ENCODE measurements around the gene SLC25A47.
"Not testable (repeated sequence)": the region's sequence is repeated elsewhere in the genome, so short reads cannot be mapped to it uniquely, and the experiment has no call there.

Gene SLC25A47, protein sequence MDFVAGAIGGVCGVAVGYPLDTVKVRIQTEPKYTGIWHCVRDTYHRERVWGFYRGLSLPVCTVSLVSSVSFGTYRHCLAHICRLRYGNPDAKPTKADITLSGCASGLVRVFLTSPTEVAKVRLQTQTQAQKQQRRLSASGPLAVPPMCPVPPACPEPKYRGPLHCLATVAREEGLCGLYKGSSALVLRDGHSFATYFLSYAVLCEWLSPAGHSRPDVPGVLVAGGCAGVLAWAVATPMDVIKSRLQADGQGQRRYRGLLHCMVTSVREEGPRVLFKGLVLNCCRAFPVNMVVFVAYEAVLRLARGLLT

DNA sequence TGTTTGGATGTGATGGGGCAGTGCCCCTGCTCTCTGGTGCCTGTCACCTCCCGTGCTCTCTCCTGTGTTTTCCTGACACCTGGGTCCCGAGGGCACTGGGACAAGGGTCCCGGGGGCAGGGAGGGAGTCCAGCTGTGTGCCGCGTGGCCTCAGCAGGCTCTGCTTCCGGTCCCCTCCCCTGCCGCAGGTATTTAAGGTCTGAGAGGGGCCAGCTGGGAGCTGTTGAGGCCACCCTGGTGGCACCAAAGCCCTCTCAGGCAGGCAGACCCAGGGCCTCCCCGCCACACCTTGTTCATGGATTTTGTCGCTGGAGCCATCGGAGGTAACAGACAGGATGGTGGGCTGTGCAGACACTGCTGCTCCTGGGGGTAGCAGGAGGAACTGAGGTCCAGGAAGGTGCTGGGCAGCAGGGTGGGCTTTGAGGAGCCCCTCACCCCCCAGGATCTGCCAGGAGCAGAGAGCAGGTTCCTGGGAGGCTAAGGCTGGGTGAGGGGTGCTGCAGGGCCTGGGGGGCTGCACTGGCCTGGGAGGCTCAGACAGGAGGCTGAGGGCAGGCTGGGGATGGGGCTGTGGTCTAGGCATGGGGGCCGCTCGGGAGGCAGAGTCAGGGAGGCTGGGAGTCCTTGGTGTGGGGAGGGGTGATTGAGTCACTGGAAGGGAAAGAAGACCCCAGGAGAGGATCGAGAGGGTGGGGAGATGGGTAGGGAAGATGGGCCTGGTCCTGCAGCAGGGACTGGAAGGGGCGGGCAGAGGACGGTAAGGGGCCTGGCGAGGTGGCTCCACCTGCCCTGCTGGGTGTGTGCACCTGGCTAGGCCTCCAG, at the start of gene SLC25A47:
TSS of gene SLC25A47 (plus strand) at position 219 of the 821 bp plus-strand sequence. CDS start at position 295, 76 bp downstream.
- no peak for DNase-seq

DNA sequence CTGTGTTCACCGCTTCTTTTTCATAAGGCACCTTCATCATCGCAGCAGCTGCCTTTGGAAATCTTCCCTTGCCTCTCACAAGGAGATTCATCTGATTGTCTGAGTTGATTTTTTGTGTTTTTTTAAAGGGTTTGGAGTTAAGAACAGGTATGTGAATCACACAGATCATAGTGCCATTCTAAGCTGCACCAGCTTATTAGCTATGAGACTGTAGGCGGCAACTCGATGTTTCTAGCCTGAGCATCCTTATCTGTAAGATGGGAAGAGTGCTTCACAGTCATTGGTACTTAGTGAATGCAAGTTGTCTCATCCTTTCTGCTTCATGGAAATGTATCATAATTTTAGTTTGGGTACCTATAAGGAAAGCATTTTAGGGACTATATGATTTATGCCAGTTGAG, 48.9 kb upstream of the SLC25A47 start:
- DNase-seq: no peak

DNA sequence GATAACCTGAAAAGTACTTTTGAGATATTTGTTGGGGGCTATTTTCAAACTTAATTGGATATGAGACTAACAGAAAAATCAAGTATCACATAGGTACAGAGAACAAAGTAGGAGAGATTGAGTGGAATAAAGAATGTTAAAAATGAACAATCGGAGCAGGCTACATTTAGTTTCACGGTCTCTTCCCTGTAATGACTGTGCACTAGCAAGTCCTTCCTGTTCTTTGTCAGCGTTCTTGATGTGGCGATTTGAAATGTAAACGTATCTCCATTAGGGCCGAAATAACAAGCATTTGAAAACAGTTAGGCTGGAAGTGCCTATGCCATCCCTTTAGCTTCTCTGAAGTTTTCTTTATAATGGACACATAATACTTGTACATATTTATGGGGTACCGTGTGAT, 47.9 kb upstream of the SLC25A47 start:
- no peak for DNase-seq

DNA sequence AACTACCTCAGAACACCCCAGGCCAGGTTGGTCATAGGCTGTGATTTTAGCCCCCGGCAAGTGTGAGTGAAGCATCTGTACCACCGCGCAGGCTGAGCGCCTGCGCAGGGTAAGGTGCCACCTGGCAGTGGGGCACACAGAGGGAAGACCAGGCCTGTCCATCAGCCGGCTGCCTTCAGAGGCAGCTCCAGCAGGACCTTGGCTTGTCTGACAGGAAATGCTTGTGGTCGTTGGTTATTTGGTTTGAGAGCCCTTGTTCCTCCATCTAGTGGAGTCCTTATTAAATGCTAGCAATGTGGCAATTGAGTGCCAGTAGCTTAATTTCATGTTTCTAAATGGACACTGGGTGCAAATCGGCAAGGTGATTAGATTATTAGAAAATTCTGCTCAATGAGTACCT, 44.4 kb upstream of the SLC25A47 start:
- peak; percentile 38 for DNase-seq

DNA sequence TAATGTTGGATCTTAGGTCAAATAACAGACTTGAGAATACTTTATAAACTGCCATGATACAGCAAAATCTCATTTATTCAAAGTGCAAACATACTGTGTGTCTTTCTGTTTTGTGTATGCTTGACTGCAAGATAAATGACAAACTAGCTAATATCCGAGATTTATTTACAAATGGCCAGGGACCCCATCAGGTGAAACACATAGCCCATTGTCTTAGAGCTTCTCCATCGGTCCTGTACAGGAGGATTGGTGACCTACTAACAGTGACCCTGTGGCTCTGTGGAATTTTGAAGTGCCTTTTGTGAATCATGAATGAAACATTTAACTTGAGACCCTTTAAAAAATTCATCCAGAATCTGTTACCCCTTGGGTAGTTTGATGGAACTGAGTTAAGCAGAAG, 44.0 kb upstream of the SLC25A47 start:
- no peak for DNase-seq

DNA sequence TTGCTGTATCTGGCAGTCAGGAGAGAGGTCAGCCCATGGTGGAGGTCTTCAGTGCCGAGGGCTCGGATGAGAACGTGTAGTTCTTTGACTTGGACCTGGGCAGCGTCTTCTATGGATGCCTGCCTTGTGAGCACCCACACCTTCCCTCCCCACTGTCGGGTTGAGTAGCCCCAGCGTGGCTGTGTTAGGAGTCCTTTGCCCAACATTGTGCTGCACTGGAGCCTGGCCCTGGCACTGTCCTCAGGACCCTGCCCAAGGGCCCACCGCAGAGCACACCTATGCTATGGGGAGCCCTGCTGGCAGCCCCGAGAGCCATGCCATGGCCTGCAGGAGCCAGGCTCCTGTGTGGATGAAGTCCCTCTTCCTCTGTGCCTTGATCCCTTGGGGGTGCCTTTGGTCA, 43.6 kb upstream of the SLC25A47 start:
- no peak for DNase-seq

DNA sequence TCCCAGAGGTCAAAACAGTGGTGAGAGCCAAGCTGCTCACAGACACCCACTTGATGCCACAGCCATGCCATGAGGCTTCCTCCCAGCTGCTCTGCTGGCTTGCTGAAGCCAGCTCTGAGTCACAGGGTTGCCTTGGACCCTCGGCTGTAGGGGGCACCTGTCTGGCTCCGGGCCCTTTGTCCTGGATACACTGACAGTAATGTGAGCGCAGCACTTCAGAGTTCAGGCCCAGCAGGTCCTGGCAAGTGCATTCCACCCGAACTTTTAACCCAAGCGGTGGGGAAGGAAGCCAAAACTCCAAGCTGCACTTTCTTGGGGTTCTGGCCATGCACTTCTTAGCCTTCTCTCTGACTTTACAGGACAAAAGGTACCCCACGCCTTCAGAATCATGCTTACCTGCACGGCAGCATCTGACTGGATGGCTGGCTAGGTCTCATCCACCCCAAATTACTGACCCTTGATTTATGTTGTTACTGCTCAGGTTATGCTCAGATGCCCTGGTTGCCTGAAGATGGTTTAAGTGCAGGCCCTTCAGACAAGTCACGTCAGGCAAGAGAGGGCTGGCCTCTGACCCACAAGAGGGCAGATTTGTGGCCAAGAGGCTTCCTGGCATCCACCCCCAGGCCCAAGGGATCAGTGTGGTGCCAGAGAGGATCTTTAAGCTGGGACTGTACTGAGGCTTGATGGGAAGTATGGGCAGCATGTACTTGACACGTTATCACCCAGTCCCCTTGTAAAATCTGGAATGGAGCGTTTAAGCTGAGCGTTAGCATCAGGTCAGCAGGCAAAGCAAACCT, 41.7 kb upstream of the SLC25A47 start:
- no peak for DNase-seq

DNA sequence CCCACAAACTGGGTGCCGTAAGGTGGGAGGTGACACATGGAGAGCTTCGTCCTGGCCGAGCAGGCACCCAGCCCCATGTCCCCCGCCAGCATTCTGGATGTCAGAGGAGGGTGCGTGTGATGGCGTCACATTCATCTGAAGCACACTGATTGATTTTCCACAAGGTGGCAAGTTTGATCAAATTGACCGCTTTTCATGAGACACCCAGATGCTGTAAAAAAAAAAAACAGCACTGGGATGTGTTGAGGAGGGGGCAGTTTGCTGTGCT, 41.1 kb upstream of the SLC25A47 start:
- no peak for DNase-seq

DNA sequence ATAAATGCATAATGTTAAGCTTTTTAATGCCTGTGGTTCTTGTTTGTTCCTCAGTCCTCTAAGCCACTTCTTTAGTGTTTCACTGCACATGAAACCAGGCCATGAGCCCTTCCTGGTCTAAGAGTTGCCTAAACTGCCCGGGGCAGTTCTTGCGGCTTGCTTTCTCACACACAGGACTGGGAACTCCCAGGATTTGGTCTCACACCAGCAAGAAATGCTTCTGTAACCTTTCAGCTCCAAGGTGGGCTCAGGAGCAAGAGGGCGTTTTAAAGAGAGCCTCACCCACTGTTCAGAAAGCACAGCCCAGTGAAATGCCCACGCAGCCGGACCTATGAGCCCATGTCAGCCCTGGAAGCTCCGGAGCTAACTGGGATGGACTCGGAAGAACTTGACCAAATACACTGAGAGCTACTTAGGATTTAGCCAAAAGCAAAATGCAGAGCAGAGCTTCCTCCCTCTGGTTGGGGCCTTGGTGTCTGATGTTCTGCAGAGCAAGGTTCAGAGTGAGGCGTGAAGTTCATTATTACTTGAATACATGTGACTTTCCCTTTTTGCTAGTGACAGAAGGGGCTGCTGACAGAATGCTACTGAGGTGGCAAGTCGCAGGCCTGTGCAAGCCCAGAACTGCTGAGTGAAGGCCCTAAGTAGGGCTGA, 40.2 kb upstream of the SLC25A47 start:
- DNase-seq: no peak

DNA sequence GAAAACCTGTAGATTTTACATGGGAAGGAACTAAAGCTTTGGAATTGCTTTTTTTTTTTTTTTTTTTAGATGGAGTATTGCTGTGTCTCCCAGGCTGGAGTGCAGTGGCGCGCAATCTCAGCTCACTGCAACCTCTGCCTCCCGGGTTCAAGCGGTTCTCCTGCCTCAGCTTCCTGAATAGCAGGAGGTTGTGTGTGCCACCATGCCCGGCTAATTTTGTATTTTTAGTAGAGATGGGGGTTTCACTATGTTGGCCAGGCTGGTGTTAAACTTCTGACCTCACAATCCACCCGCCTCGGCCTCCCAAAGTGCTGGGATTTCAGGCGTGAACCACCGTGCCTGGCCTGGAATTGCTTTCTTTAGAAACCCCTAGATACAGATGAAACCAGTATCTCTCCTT, 39.7 kb upstream of the SLC25A47 start:
- DNase-seq: not testable (repeated sequence)

DNA sequence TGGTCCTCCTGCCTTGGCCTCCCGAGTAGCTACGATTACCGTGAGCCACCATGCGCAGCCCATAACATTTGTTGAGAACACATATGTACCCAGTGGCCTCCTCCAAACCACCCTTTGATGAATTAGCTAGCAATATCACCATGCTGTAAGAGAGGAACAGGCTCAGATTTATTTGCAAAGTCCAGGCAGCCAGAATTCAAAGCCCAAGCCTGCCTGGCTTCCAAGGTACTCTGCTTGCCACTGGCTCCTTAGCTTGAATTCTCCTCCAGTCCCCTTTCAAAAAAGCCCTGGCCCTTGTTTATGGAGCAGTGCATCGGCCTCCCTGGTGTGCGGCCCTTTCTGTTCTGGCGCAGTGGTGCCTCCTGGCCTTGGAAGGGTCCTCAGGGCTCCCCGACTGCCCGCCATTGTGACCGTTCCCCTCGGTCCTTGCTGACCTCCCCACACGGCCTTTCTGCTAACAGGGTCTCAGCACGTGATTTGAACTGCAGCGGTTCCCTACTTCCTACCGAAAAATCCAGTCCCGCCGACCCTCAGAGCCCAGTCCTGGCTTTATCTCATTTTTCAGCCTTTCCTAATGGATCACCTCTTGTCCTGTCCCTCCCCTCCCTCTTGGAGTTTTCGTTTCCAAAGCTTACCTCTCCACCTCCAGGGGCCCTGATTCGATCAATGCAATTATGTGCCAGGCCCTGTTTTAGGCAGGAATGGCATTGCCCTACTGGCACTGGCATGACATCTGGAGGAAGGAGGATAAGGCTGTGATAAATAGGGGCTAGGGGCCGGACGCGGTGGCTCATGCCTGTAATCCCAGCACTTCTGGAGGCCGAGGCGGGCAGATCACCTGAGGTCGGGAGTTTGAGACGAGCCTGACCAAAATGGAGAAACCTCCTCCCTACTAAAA, 38.9 kb upstream of the SLC25A47 start:
- DNase-seq: no peak

DNA sequence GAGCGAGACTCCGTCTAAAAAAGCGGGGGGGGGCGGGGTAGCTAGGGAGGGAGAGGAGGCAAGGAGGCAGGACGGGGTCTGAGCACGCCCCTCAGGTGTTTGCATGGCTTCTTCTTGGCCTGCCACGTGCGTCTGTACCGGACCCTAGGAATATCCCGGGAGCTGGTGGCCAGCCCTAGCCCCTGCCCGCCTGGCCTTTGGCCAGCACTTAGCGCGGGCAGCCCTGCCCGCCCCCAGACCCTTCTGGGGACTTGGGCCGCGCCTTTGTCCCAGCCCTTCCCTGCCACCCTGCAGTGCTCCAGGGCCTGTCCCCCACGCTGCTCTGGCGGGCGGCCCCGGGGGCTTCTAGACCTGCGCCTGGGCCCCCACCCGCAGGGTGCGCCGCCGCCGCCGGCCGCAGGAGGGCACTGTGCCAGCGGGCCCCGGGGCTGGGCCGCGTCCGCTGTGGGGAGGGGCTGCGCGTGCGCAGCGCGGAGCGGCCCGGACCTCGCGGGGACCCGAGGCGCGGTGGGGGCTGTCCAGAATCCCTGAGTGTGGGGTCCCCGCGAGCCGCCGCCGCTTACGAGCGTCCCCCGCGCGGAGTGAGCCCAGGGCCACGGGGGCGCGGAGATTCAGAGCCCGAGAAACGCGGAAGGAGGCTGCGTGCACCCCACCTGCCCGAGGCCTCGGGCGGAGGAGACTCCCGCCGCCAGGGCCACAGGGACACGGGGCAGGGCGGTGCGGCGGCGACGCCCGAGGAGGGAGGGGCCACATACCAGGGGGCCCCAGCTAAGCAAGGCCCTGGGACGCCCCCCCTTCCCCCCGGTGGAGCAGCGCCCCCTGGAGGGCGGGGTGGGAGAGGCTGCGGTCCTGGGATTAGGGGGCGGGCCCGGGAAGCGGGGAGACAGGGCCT, 37.9 kb upstream of the SLC25A47 start:
- DNase-seq: peak; percentile 98

DNA sequence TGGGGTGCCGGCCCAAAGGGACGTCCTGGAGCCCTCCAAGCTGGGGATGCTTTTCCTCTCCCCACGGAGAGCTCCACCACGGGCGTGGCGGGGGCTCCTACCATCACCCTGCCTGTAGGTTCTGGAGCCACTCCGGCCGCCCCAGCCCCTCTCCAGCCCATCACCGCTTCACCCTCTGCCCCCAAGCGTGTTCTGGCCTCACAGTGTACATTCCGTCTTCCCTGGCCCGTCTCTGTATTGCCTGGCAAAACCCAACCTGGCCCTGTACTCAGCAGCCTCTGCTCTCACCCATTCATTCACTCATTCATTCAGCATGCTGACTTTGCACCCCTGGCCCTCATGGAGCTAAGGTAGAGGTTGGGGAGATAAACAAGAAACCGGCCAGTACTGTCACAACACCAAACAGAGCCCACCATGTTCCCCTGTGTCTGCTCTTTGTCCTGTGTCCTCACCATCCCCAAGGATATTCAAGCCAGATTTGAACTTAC, 37.2 kb upstream of the SLC25A47 start:
- DNase-seq: no peak

DNA sequence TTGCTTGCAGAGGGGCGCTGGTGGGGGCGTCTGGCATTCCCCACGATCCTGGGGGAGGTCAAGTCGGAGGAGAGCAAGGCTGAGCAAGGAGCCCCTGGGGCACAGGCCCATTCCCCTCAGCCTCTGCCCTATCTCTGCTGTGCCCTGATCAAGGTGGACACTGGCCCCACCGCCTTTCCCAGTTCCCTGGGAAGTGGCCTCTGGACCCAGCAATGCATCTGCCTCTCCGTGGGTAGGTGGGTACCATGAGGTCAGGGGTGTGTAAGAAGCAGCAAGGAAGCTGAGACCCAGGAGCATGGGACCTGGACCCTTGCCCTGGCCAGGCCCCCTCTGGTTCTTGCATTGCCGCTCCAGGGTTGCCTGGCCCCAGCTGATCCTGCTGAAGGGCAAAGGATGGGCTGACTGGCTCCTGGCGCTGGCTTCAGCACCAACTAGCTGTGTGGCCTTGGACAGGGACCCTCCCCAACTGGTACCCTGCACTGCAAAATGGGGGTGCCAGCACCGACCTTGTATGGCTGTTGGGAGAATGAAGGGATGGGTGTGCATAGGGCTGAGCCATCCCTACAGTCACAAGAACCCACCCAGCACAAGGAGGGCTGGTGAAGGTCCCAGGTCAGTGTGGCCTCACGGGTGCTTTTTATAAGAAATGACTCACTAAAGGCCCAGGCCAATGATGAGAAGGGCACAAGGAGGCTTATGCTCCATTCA, 36.5 kb upstream of the SLC25A47 start:
- no peak for DNase-seq

DNA sequence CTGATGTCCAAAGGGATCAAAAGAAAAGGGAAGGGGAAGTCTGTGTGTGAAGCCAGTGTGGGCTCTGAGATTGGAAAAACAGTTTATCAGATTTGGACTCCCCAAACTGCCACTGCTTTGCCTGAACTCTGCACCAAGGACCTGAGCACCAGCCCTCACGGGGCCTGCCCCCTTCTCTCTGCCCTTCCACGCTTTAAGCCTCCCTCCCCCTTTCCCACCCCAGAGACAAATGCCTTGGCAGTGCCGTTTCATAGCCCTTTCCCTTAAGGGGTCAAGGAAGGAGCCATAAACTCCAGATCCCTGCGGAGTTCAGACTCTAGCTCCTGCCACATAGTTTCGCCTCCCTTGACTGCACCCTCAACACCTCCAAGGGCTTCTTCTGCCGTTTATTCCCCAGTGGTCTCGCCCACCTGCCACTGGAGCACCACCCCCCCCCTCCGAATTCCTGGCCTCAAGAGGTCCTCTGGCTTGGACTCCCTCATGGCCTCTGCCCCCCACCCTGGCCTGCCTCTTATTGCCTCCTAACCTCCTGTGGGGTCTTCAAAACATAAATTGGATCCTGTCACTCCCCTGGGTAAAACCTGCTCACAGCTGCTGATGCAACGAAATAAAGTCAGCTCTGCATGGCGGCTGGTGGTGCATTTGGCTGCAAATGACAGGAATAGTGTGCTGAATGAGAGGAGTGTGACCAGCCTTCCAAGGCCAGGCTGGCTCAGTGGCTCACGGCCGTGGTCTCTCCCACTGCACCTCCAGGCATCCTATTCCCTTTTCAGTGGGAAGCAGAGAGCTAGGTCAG, 35.7 kb upstream of the SLC25A47 start:
- no peak for DNase-seq

DNA sequence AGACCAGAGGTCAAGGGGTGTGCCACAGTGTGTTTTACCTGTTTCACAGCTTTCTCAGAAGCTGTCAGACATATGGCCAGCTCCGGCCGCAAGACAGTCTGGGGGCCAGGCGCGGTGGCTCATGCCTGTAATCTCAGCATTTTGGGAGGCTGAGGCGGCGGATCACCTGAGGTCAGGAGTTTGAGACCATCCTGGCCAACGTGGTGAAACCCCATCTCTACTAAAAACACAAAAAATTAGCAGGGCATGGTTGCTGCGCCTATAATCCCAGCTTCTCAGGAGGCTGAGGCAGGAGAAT, 35.2 kb upstream of the SLC25A47 start:
- not testable (repeated sequence) for DNase-seq

DNA sequence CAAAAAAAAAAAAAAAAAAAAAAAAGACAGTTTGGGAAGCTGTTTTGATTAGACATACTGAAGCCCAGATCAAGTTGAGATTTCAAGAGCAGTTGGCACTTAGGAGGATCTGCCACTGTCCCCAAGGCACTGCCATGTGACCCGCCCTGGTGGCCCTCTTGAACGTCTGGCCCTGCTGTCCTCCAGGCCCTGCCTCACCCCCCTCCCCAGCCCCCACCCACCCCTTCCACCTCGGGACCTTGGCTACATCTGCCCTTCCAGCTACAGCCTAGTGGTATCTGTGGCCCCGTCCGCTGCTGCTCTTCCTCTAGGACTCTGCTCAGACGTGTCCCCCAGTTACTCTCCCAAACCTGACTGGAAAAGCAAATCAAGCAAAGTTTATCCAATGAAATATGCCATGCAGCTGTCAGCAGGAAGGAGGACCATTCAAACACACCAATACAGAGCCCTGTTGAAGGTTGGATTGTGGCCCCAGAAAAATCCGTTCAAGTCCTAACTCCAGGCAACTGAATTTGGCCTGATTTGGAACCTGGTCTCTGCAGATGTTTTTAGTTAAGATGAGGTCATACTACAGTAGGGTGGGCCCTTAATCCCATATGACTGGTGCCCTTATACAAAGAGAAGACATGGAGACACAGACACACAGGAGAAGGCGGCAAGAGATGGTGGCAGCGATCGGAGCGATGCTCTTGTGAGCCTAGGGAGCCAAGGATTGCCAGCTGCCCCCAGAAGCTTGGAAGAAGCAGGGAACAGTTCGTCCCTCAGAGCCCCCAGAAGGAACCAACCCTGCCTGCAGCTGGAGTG, 34.6 kb upstream of the SLC25A47 start:
- DNase-seq: no peak

DNA sequence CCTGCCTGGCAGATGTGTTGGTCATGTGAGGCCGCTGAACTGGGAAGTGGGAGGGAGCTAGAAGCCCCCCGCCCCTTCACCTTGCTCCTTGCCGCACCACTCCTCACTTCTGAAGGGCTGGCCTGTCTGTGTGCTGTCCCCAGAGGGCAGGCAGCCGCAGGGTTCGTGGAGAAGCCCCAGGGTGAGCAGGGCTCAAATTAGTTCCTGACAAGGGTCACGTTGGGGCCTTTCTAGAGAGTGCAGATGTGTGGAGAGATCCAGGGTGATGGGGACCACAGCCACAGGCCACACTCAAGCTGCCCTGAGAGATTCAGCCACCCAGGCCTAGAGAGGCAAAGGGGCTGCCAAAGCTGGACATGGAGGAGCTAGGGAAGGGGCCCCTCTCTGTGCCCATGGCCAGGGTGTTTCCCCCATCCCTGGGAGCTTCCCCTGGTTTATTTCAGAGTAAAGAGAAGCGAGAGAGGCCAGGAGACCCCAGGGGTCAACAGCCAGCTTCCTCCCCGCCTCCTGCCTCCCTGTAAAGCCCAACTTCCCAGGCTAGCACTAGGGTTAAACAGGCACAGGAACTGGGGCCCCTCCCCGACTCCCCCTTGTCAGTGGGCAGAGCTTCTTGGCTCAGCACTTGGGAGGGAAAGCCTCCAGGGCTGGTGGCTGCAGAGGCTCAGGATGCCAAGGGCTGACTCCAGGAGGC, 33.1 kb upstream of the SLC25A47 start:
- no peak for DNase-seq

All from 8988T (cell line).